ENCODE results near the gene PAK1IP1.

Gene PAK1IP1

DNA sequence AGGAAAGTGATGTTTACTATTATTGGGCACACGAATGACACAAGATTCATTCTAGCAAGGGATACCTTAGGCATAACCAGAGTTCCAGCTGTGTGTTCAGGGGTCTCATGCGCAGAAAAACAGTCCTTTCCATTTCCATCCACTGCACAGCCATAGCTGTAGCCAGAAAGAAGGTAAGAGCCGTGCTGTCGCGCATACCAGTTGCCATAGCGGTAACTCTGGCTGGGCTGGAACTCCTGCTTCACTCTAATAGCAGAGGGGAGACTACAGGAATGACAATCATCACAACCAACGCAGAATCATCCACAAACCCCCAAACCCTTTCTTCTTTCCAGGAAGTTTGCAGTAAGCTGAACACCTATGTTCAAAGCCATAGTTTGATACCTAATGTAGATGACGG lies 7.9 kb upstream of the PAK1IP1 start:
- Histone ChIP-seq H3K36me3 (ENCODE audit: control insufficient read depth in 2 of 2, insufficient read depth in 1 of 2, low read length in 2 of 2) (no peaks in the 10 kb centered on the region), H3K27ac (ENCODE audit: extremely low read depth, low read depth, low read length) (no peak overlapping the region), H3K4me1 (ENCODE audit: control insufficient read depth, insufficient read depth, low read length) (no peaks in the 10 kb centered on the region), H3K9me3 (ENCODE audit: control insufficient read depth, insufficient read depth, low read depth, low read length) (no peaks in the 10 kb centered on the region), H3K4me3 (ENCODE audit: low read depth, low read length) (no peak overlapping the region)
- POLR2A ChIA-PET, result no interaction called here
- CTCF ChIA-PET, result interaction anchor here (0.7 to 1.3 kb wide), 4 partner anchors 12 to 208 kb away, joined by 3 to 4 read pairs (median 4); no protein-coding TSS in a partner anchor
- TF ChIP-seq ZNF558 (tag by site-specific recombination; IDR thresholded peaks at IDR 0.05) (no peak), ZNF792 (tag by site-specific recombination; IDR thresholded peaks at IDR 0.05) (no peak), ZFP3 (tag by site-specific recombination; IDR thresholded peaks at IDR 0.05; ENCODE audit: low read depth) (no peak), ZNF146 (tag by site-specific recombination; IDR thresholded peaks at IDR 0.05) (no peak), ZNF121 (tag by site-specific recombination; IDR thresholded peaks at IDR 0.05) (no peak)
- TF ChIP-seq, protein P1, sequence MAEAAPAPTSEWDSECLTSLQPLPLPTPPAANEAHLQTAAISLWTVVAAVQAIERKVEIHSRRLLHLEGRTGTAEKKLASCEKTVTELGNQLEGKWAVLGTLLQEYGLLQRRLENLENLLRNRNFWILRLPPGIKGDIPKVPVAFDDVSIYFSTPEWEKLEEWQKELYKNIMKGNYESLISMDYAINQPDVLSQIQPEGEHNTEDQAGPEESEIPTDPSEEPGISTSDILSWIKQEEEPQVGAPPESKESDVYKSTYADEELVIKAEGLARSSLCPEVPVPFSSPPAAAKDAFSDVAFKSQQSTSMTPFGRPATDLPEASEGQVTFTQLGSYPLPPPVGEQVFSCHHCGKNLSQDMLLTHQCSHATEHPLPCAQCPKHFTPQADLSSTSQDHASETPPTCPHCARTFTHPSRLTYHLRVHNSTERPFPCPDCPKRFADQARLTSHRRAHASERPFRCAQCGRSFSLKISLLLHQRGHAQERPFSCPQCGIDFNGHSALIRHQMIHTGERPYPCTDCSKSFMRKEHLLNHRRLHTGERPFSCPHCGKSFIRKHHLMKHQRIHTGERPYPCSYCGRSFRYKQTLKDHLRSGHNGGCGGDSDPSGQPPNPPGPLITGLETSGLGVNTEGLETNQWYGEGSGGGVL (tag by site-specific recombination; IDR thresholded peaks at IDR 0.05), result no peak

DNA sequence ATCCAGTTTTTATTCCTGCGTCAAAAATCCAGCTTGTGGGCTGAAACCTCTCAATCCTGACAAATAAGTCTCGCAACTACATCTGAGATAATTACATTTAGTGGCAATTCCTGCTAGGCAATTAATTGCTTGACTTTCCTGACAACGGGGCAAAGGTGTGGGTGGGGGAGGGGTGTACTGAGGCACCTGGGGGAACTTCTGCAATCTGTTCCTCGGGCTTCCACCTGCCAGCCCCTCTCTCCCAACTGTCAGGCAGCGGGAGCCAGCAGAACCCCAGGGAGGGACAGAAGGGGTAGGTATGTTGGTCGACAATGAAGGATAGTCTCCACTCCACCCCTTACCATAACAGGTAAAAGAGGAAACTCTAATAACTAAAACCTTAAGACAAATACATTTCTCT lies 7.2 kb upstream of the PAK1IP1 start:
- H3K4me3 ChIP-seq (ENCODE audit: low read depth, low read length), result no peak overlapping the region
- peaks cover 0 to 3% of the 10 kb centered on the region in 2 experiments; a peak in 1 of 3 replicates for H3K36me3 ChIP-seq (ENCODE audit: control insufficient read depth in 2 of 2, insufficient read depth in 1 of 2, low read length in 2 of 2)
- POLR2A ChIA-PET, result no interaction called here
- CTCF ChIA-PET, result interaction anchor here (0.7 to 0.9 kb wide), 2 partner anchors 13 to 209 kb away, joined by 3 read pairs; no protein-coding TSS in a partner anchor
- H3K27ac ChIP-seq (ENCODE audit: extremely low read depth, low read depth, low read length), result no peak overlapping the region
- TF ChIP-seq ZSCAN30 (tag by site-specific recombination; IDR thresholded peaks at IDR 0.05) (no peak), ZNF2 (tag by site-specific recombination; IDR thresholded peaks at IDR 0.05) (no peak)
- TF ChIP-seq, protein P2, sequence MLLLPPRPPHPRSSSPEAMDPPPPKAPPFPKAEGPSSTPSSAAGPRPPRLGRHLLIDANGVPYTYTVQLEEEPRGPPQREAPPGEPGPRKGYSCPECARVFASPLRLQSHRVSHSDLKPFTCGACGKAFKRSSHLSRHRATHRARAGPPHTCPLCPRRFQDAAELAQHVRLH (tag by site-specific recombination; IDR thresholded peaks at IDR 0.05), result no peak
- TF ChIP-seq, protein P3, sequence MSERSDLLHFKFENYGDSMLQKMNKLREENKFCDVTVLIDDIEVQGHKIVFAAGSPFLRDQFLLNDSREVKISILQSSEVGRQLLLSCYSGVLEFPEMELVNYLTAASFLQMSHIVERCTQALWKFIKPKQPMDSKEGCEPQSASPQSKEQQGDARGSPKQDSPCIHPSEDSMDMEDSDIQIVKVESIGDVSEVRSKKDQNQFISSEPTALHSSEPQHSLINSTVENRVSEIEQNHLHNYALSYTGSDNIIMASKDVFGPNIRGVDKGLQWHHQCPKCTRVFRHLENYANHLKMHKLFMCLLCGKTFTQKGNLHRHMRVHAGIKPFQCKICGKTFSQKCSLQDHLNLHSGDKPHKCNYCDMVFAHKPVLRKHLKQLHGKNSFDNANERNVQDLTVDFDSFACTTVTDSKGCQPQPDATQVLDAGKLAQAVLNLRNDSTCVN (tag by site-specific recombination; optimal IDR thresholded peaks at IDR 0.05), result no peak
- TF ChIP-seq, protein P4, sequence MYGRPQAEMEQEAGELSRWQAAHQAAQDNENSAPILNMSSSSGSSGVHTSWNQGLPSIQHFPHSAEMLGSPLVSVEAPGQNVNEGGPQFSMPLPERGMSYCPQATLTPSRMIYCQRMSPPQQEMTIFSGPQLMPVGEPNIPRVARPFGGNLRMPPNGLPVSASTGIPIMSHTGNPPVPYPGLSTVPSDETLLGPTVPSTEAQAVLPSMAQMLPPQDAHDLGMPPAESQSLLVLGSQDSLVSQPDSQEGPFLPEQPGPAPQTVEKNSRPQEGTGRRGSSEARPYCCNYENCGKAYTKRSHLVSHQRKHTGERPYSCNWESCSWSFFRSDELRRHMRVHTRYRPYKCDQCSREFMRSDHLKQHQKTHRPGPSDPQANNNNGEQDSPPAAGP (tag by site-specific recombination; IDR thresholded peaks at IDR 0.05), result no peak
- no peaks in the 10 kb centered on the region for H3K9me3 ChIP-seq (ENCODE audit: control insufficient read depth, insufficient read depth, low read depth, low read length)
- H3K4me1 ChIP-seq (ENCODE audit: control insufficient read depth, insufficient read depth, low read length), result no peaks in the 10 kb centered on the region

DNA sequence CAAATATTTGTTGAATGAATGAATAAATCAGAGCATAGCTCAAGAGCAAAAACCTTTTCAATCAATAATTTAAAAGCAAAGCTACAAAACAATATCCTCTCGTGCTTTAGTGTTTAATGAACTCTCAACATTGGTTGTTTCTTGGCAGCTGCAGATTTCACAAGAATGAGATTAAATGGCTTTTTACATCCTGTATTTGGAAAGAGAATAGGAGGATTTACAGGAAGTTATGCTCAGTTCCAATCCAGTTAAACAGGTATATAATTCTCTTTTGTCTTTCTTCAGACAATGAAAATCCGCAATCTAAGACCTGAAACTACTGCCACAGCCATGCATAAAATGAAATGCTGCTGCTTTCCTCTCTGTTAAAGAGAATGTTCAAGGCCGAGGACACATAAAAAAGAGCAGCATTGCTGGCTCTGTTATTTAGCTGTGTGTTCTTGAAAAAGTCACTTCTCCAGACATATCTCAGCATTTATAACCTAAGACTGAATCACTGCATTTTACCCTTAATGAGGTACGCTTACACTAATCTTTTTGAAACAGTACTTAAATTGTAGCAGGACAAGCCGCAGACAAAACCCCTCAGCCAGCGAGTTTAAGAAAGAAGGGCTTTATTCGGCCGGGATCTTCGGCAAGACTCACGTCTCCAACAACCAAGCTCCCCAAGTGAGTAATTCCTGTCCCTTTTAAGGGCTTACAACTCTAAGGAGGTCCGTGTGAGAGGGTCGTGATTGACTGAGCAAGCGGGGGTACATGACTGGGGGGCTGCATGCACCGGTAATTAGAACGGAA lies 3.9 kb upstream of the PAK1IP1 start:
- H3K36me3 ChIP-seq (ENCODE audit: control insufficient read depth in 2 of 2, insufficient read depth in 1 of 2, low read length in 2 of 2), result peaks cover 0 to 3% of the 10 kb centered on the region in 2 experiments; a peak in 1 of 3 replicates
- TF ChIP-seq ZNF184 (tag by site-specific recombination; IDR thresholded peaks at IDR 0.05) (no peak), ZNF19 (tag by site-specific recombination; IDR thresholded peaks at IDR 0.05; ENCODE audit: low read depth) (no peak), ZNF664 (tag by site-specific recombination; IDR thresholded peaks at IDR 0.05) (no peak), ZNF660 (tag by site-specific recombination; IDR thresholded peaks at IDR 0.05) (no peak), EGR2 (tag by site-specific recombination; IDR thresholded peaks at IDR 0.05; ENCODE audit: low read depth) (no peak), ZNF623 (tag by site-specific recombination; IDR thresholded peaks at IDR 0.05) (no peak), ZNF350 (tag by site-specific recombination; IDR thresholded peaks at IDR 0.05) (no peak)
- TF ChIP-seq, protein P5, sequence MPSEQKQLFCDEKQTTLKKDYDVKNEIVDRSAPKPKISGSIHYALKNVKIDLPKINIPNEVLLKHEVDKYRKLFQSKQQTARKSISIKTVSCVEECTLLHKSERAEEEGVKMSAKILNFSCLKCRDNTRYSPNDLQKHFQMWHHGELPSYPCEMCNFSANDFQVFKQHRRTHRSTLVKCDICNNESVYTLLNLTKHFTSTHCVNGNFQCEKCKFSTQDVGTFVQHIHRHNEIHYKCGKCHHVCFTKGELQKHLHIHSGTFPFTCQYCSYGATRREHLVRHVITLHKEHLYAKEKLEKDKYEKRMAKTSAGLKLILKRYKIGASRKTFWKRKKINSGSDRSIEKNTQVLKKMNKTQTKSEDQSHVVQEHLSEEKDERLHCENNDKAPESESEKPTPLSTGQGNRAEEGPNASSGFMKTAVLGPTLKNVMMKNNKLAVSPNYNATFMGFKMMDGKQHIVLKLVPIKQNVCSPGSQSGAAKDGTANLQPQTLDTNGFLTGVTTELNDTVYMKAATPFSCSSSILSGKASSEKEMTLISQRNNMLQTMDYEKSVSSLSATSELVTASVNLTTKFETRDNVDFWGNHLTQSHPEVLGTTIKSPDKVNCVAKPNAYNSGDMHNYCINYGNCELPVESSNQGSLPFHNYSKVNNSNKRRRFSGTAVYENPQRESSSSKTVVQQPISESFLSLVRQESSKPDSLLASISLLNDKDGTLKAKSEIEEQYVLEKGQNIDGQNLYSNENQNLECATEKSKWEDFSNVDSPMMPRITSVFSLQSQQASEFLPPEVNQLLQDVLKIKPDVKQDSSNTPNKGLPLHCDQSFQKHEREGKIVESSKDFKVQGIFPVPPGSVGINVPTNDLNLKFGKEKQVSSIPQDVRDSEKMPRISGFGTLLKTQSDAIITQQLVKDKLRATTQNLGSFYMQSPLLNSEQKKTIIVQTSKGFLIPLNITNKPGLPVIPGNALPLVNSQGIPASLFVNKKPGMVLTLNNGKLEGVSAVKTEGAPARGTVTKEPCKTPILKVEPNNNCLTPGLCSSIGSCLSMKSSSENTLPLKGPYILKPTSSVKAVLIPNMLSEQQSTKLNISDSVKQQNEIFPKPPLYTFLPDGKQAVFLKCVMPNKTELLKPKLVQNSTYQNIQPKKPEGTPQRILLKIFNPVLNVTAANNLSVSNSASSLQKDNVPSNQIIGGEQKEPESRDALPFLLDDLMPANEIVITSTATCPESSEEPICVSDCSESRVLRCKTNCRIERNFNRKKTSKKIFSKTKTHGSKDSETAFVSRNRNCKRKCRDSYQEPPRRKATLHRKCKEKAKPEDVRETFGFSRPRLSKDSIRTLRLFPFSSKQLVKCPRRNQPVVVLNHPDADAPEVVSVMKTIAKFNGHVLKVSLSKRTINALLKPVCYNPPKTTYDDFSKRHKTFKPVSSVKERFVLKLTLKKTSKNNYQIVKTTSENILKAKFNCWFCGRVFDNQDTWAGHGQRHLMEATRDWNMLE (tag by site-specific recombination; conservative IDR thresholded peaks at IDR 0.05; ENCODE audit: low read depth), result no peak
- TF ChIP-seq, protein P3 (tag by site-specific recombination; optimal IDR thresholded peaks at IDR 0.05), result no peak

More for the DNA sequence above, 3.9 kb upstream of the PAK1IP1 start:
- Histone ChIP-seq H3K4me3 (ENCODE audit: low read depth, low read length) (no peak overlapping the region), H3K9me3 (ENCODE audit: control insufficient read depth, insufficient read depth, low read depth, low read length) (no peaks in the 10 kb centered on the region), H3K27ac (ENCODE audit: extremely low read depth, low read depth, low read length) (no peak overlapping the region), H3K4me1 (ENCODE audit: control insufficient read depth, insufficient read depth, low read length) (peaks cover 4% of the 10 kb centered on the region; the same call in 1 of the 2 replicates)
- CTCF ChIA-PET, result interaction anchor here (0.6 kb wide), 2 partner anchors 229 to 1678 kb away, joined by 3 read pairs; no protein-coding TSS in a partner anchor
- POLR2A ChIA-PET, result no interaction called here

Measured in HEK293 (cell line).